GM19395 (cell line): ENCODE measurements around the gene TSEN15.
"Not testable (repeated sequence)": the region's sequence is repeated elsewhere in the genome, so short reads cannot be mapped to it uniquely, and the experiment has no call there.

Source experiments
- ATAC-seq: cut with Tn5 transposase; IDR thresholded peaks from one replicate; pipeline ENCODE4 v1.9.1; 2021; ENCODE audit warnings: mild to moderate bottlenecking, moderate library complexity; ENCODE audit not compliant: unreplicated experiment

Gene TSEN15

GRCh38 chr1:184096005-184096404, 44.5 kb downstream of the TSEN15 start:
- no peak for ATAC-seq

- ATAC-seq: not testable (repeated sequence)
Observed at GRCh38 chr1:184096580-184096979, 45.0 kb downstream of the TSEN15 start.

GRCh38 chr1:184101141-184101540, 49.6 kb downstream of the TSEN15 start:
- no peak for ATAC-seq

- no peak for ATAC-seq
Observed at GRCh38 chr1:184101571-184101970, 50.0 kb downstream of the TSEN15 start.

GRCh38 chr1:184110272-184111204, 59.0 kb downstream of the TSEN15 start:
- no peak for ATAC-seq

GRCh38 chr1:184112176-184112948, 60.8 kb downstream of the TSEN15 start:
- ATAC-seq: no peak

- ATAC-seq: no peak
Observed at GRCh38 chr1:184113251-184113650, 61.7 kb downstream of the TSEN15 start.

GRCh38 chr1:184114818-184115398, 63.4 kb downstream of the TSEN15 start:
- no peak for ATAC-seq

GRCh38 chr1:184116287-184116686, 64.8 kb downstream of the TSEN15 start:
- ATAC-seq: no peak

GRCh38 chr1:184118046-184118445, 66.5 kb downstream of the TSEN15 start:
- ATAC-seq: no peak
